Upper lobe of left lung (tissue), 6 donors: ENCODE data around the gene SDSL. TPM values are rescaled to one million over a fixed set of nuclear protein-coding genes. Genes with fewer than 3 reads are reported as not detected.

ENCODE experiments used
- ATAC-seq, 2 donors: fragments of 200-7000 bp; cut with Tn5 transposase; one replicate each; pipeline ENCODE4 v1.9.1; 2022; ENCODE audit warnings: mild to moderate bottlenecking in 2 of 2, moderate library complexity in 2 of 2; ENCODE audit not compliant: low FRiP score in 2 of 2
- DNase-seq, 2 donors: peaks; one replicate each; pipeline ENCODE4 v3.0.0-alpha.2; 2019 to 2020
- H3K27ac ChIP-seq, 4 donors: fragments of 200-600 bp; sonication (generic); one replicate each; pipeline ENCODE4 v1.5.1; 2016 to 2019
- H3K27me3 ChIP-seq, 4 donors: fragments of 200-600 bp; sonication (generic); one replicate each; pipeline ENCODE4 v1.5.1; 2017 to 2019
- H3K36me3 ChIP-seq, 4 donors: fragments of 200-600 bp; sonication (generic); one replicate each; pipeline ENCODE4 v1.5.1; 2016 to 2019
- H3K4me1 ChIP-seq, 4 donors: fragments of 200-600 bp; sonication (generic); one replicate each; pipeline ENCODE4 v1.5.1; 2018 to 2019
- H3K4me3 ChIP-seq, 4 donors: fragments of 200-600 bp; sonication (generic); one replicate each; pipeline ENCODE4 v1.5.1; 2017 to 2019; ENCODE audit warnings: mild to moderate bottlenecking in 2 of 4, moderate library complexity in 1 of 4
- H3K9me3 ChIP-seq, 4 donors: fragments of 200-600 bp; sonication (generic); one replicate each; pipeline ENCODE4 v1.5.1; 2018 to 2019
- CTCF ChIP-seq, 6 experiments: fragments of 450-650 bp in 4 of 6; fragments of 200-600 bp in 2 of 6; sonication (generic) in 2 of 6; IDR thresholded peaks; one replicate each; pipeline ENCODE4 v1.5.1; 2016 to 2019; ENCODE audit warnings: antibody characterized with exemption in 6 of 6
- EP300 ChIP-seq, 4 donors: sonication (generic); formaldehyde crosslinking; IDR thresholded peaks; one replicate each; pipeline ENCODE4 v1.5.1; 2017; ENCODE audit warnings: antibody characterized with exemption in 4 of 4, control low read depth in 2 of 4
- POLR2A ChIP-seq, 4 donors: fragments of 450-650 bp; IDR thresholded peaks; one replicate each; pipeline ENCODE4 v1.5.1; 2016 to 2017; ENCODE audit warnings: antibody characterized with exemption in 4 of 4, mild to moderate bottlenecking in 2 of 4
- POLR2AphosphoS5 ChIP-seq, 2 donors: sonication (generic); formaldehyde crosslinking; IDR thresholded peaks; one replicate each; pipeline ENCODE4 v1.5.1; 2017; ENCODE audit warnings: antibody characterized with exemption in 2 of 2
- WGBS, 2 donors: methylation state at CpG; one replicate each; pipeline ENCODE4 v1.1.5; 2017 to 2018; 5-methylcytosine and 5-hydroxymethylcytosine counted together
- total RNA-seq, 6 donors: library from RNA; depleted of rRNA in 4 of 6; stranded (reverse); fragments of >200 nt in 4 of 6; gene quantifications; one replicate each; pipeline versions ENCODE4 v1.1.0 to v1.2.1, GENCODE V29; 2016 to 2021
- donor health status: DM: no; HTN: no; CAD: no; lungs with moderate emphysema.
- donor health status: DM: no; HTN: yes; CAD: no; lungs with severe emphysema.

Gene SDSL
- total RNA-seq, 6 donors from 2014 or later, result 1.1 to 26.9 (median 9.1) TPM

- H3K4me3 ChIP-seq, result no peak overlapping the region
- H3K36me3 ChIP-seq, result no peaks in the 10 kb centered on the region
- DNase-seq (no peak), ATAC-seq (no peak)
- H3K27ac ChIP-seq, result no peak overlapping the region
- no peak for TF ChIP-seq EP300 (IDR thresholded peaks at IDR 0.05)
- TF ChIP-seq POLR2A (IDR thresholded peaks at IDR 0.05), result no peak
- TF ChIP-seq POLR2AphosphoS5 (IDR thresholded peaks at IDR 0.05), result no peak
- no peak for TF ChIP-seq CTCF (IDR thresholded peaks at IDR 0.05)
- no peaks in the 10 kb centered on the region for H3K27me3 ChIP-seq
- no peaks in the 10 kb centered on the region for H3K9me3 ChIP-seq
- 90% methylated on average over 1 of the region's 1 CpG for WGBS, 2 donors
- H3K4me1 ChIP-seq, result peaks cover 5 to 22% (median 11%) of the 10 kb centered on the region in 4 donors
Measured at GRCh38 chr12:113424456-113424855, 2.3 kb downstream of the SDSL start.

- TF ChIP-seq POLR2A (IDR thresholded peaks at IDR 0.05), result no peak
- peak; percentile 64 to 80 (median 67) for TF ChIP-seq CTCF (IDR thresholded peaks at IDR 0.05)
- TF ChIP-seq EP300 (IDR thresholded peaks at IDR 0.05), result no peak
- peaks cover 5 to 22% (median 11%) of the 10 kb centered on the region in 4 donors for H3K4me1 ChIP-seq
- H3K27me3 ChIP-seq, result no peaks in the 10 kb centered on the region
- DNase-seq, result peak in 1 of 2 donors; percentile 40
- no peaks in the 10 kb centered on the region for H3K36me3 ChIP-seq
- H3K27ac ChIP-seq, result no peak overlapping the region
- no peak overlapping the region for H3K4me3 ChIP-seq
- WGBS, 2 donors, result 53 to 59% methylated on average over 14 to 20 of the region's 20 CpGs
- H3K9me3 ChIP-seq, result no peaks in the 10 kb centered on the region
- ATAC-seq, result peak in 1 of 2 donors; percentile 50
Measured at GRCh38 chr12:113424915-113425823, 3.0 kb downstream of the SDSL start.

DNA sequence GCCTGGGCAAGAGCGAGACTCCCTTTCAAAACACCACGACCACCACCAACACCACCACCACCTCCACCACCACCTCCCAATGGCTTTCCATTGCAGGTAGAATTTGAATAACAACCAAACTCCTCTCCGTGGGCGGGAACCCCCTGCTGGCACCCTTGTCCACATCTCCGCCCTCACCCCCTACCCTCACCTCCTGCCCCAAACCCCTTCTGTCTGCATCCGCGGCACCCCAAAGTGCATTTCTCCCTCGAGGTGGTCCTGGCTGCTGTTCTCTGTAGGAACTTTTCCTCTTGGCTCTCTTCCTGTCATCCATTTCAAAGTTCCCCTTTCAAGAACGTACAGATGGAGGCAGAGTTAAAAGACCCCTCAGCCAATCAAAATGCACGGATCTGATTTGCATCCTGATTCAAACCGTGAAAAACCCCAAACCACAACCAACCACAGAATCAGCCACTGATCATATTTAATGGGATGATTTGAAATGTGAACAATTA, 3.8 kb downstream of the SDSL start:
- ATAC-seq (no peak), DNase-seq (no peak)
- Histone ChIP-seq H3K4me1 (peaks cover 5 to 22% (median 11%) of the 10 kb centered on the region in 4 donors), H3K27ac (no peak overlapping the region), H3K9me3 (no peaks in the 10 kb centered on the region), H3K36me3 (no peaks in the 10 kb centered on the region), H3K4me3 (no peak overlapping the region), H3K27me3 (no peaks in the 10 kb centered on the region)
- no peak for TF ChIP-seq EP300 (IDR thresholded peaks at IDR 0.05)
- TF ChIP-seq CTCF (IDR thresholded peaks at IDR 0.05), result no peak
- TF ChIP-seq POLR2A (IDR thresholded peaks at IDR 0.05), result no peak
- TF ChIP-seq POLR2AphosphoS5 (IDR thresholded peaks at IDR 0.05), result no peak
- WGBS, 2 donors, result 36 to 45% methylated on average over 11 of the region's 11 CpGs

DNA sequence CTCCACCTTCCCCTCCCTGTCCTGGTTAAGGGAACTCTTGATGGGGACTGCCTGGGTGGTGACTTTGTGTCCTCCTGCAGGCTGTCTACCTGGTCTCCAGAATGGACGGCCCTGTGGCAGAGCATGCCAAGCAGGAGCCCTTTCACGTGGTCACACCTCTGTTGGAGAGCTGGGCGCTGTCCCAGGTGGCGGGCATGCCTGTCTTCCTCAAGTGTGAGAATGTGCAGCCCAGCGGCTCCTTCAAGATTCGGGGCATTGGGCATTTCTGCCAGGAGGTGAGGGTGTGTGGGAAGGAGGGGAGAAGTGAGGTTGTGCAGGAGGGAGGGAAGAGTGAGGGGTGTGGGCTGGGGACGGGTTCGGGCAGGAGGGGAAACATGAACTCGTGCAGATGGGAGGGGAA, 5.7 kb downstream of the SDSL start:
- Histone ChIP-seq H3K4me3 (no peak overlapping the region), H3K36me3 (no peaks in the 10 kb centered on the region), H3K4me1 (peaks cover 2 to 7% (median 2%) of the 10 kb centered on the region in 4 donors), H3K27me3 (no peaks in the 10 kb centered on the region), H3K9me3 (no peaks in the 10 kb centered on the region), H3K27ac (no peak overlapping the region)
- TF ChIP-seq POLR2AphosphoS5 (IDR thresholded peaks at IDR 0.05) (no peak), POLR2A (IDR thresholded peaks at IDR 0.05) (no peak), EP300 (IDR thresholded peaks at IDR 0.05) (no peak), CTCF (IDR thresholded peaks at IDR 0.05) (no peak)
- ATAC-seq (no peak), DNase-seq (no peak)
- 57 to 71% methylated on average over 9 of the region's 9 CpGs for WGBS, 2 donors
